OCI-LY7 (cell line): ENCODE measurements around the gene ZNF500. TPM values are rescaled to one million over a fixed set of nuclear protein-coding genes. Genes with fewer than 3 reads are reported as not detected.

Experiments used
- BruUV-seq: library from RNA; stranded (reverse); fragments of 400-500 nt; replicated peaks from 2 replicates; lab custom pipeline; 2021; lab: Mats Ljungman, UMichigan
- CTCF ChIA-PET: fragments of 300-600 bp; sonication (Branson Sonifier 250); formaldehyde crosslinking; loops from one replicate; lab custom pipeline; 2022; ENCODE audit warnings: antibody characterized with exemption; ENCODE audit not compliant: unreplicated experiment; lab: Charles Lee
- POLR2A ChIA-PET: fragments of 300-600 bp; sonication (Branson Sonifier 250); formaldehyde crosslinking; loops from one replicate; lab custom pipeline; 2022; ENCODE audit warnings: antibody characterized with exemption; lab: Charles Lee
- DNase-seq: peaks from one replicate; pipeline ENCODE4 v3.0.0-alpha.2; 2015; ENCODE audit warnings: low spot score
- H2AFZ ChIP-seq: fragments of 200-600 bp; sonication (generic), shearing (Covaris generic); 2 replicates; pipeline ENCODE4 v1.6.1; 2014; ENCODE audit warnings: mild to moderate bottlenecking, antibody characterized with exemption, low read length, moderate library complexity
- H3K27ac ChIP-seq: fragments of 200-600 bp; sonication (generic); 2 replicates; pipeline ENCODE4 v1.5.1; 2014; ENCODE audit warnings: mixed run types, low read depth, mild to moderate bottlenecking, moderate library complexity, low read length, inconsistent platforms; ENCODE audit not compliant: poor library complexity, severe bottlenecking
- H3K36me3 ChIP-seq: fragments of 200-600 bp; sonication (generic); 2 replicates; pipeline ENCODE4 v1.6.1; 2014; ENCODE audit warnings: mild to moderate bottlenecking, antibody characterized with exemption, low read length, moderate library complexity, mixed read lengths; ENCODE audit not compliant: insufficient read depth
- H3K4me1 ChIP-seq: fragments of 200-600 bp; sonication (generic); 2 replicates; pipeline ENCODE4 v1.5.1; 2014; ENCODE audit warnings: mild to moderate bottlenecking, low read length; ENCODE audit not compliant: insufficient read depth, poor library complexity, severe bottlenecking
- H3K4me2 ChIP-seq: fragments of 200-600 bp; sonication (generic); 2 replicates; pipeline ENCODE4 v1.6.1; 2014; ENCODE audit warnings: mild to moderate bottlenecking, low read length
- H3K4me3 ChIP-seq: fragments of 200-600 bp; sonication (generic); 2 replicates; pipeline ENCODE4 v1.5.1; 2014; ENCODE audit warnings: mild to moderate bottlenecking, low read depth, low read length; ENCODE audit not compliant: poor library complexity, severe bottlenecking
- H3K79me2 ChIP-seq: fragments of 200-600 bp; sonication (generic); 2 replicates; pipeline ENCODE4 v1.6.1; 2016; ENCODE audit warnings: low read depth, mild to moderate bottlenecking, low read length, moderate library complexity, mixed read lengths; ENCODE audit not compliant: insufficient read depth
- H3K9me2 ChIP-seq: fragments of 200-600 bp; sonication (generic); 2 replicates; pipeline ENCODE4 v1.6.1; 2016; ENCODE audit warnings: mild to moderate bottlenecking, low read length, mixed read lengths; ENCODE audit not compliant: insufficient read depth
- H3K9me3 ChIP-seq: fragments of 200-600 bp; sonication (generic); 2 replicates; pipeline ENCODE4 v1.6.1; 2014; ENCODE audit warnings: mild to moderate bottlenecking, mixed run types, low read length, mixed read lengths
- H4K20me1 ChIP-seq: fragments of 200-600 bp; sonication (generic); 2 replicates; pipeline ENCODE4 v1.6.1; 2014; ENCODE audit warnings: mild to moderate bottlenecking, antibody characterized with exemption, low read length, moderate library complexity, mixed read lengths; ENCODE audit not compliant: insufficient read depth
- CTCF ChIP-seq: fragments of 200-600 bp; sonication (generic); conservative IDR thresholded peaks from 2 replicates; pipeline ENCODE4 v1.5.1; 2014; ENCODE audit warnings: mild to moderate bottlenecking, antibody characterized with exemption, low read length, moderate library complexity, mixed read lengths
- EZH2phosphoT487 ChIP-seq: fragments of 200-600 bp; sonication (generic); IDR thresholded peaks from 2 replicates; pipeline ENCODE4 v1.6.1; 2018; ENCODE audit warnings: low read depth, borderline replicate concordance, mild to moderate bottlenecking, mixed run types, antibody characterized with exemption, low read length, moderate library complexity, mixed read lengths
- intact Hi-C: fragments of 100-400 bp; cut with micrococcal nuclease; formaldehyde crosslinking; loops from one replicate; pipeline ENCODE4 v1.10.0; 2022; ENCODE audit not compliant: unreplicated experiment
- total RNA-seq, 2 experiments: library from RNA; depleted of rRNA in 1 of 2; stranded (reverse); fragments of >200 nt in 1 of 2; shearing (Covaris generic) in 1 of 2; gene quantifications; 2 replicates each; pipeline ENCODE4 v1.2.3, GENCODE V29; 2014 to 2022

Gene ZNF500
- total RNA-seq, 2 experiments from 2014 or later = 16.1 to 23.9 TPM

GRCh38 chr16:4702466-4702808 is 64.5 kb downstream of the ZNF500 start:
- no peak overlapping the region for H2AFZ ChIP-seq
- H3K27ac ChIP-seq = no peak overlapping the region
- no peak for DNase-seq
- no peaks in the 10 kb centered on the region for H3K79me2 ChIP-seq
- BruUV-seq = no TSS peak
- TF ChIP-seq EZH2phosphoT487 (no peak), CTCF (no peak)
- CTCF ChIA-PET = no interaction called here
- H4K20me1 ChIP-seq = no peaks in the 10 kb centered on the region
- POLR2A ChIA-PET = interaction anchor here (0.6 kb wide), 1 partner anchor 264 kb away, joined by 3 read pairs; no protein-coding TSS in a partner anchor
- H3K4me2 ChIP-seq = no peak overlapping the region
- H3K36me3 ChIP-seq = peaks cover 57% of the 10 kb centered on the region; the same call in 1 of the 2 replicates
- no peaks in the 10 kb centered on the region for H3K9me3 ChIP-seq
- H3K9me2 ChIP-seq = no peaks in the 10 kb centered on the region
- intact Hi-C loops = no loop called here
- H3K4me3 ChIP-seq = no peak overlapping the region
- H3K4me1 ChIP-seq = no peaks in the 10 kb centered on the region

GRCh38 chr16:4701791-4702465 is 65.0 kb downstream of the ZNF500 start:
- no TSS peak for BruUV-seq
- ChIA-PET POLR2A (no interaction called here), CTCF (no interaction called here)
- intact Hi-C loops = no loop called here
- Histone ChIP-seq H3K4me3 (no peak overlapping the region), H3K36me3 (peaks cover 59% of the 10 kb centered on the region; the same call in 1 of the 2 replicates), H3K79me2 (no peaks in the 10 kb centered on the region), H3K4me1 (no peaks in the 10 kb centered on the region), H3K27ac (no peak overlapping the region), H3K4me2 (no peak overlapping the region), H3K9me2 (no peaks in the 10 kb centered on the region), H3K9me3 (no peaks in the 10 kb centered on the region), H2AFZ (no peak overlapping the region), H4K20me1 (no peaks in the 10 kb centered on the region)
- no peak for DNase-seq
- TF ChIP-seq EZH2phosphoT487 = no peak
- TF ChIP-seq CTCF = no peak

- ChIA-PET CTCF (no interaction called here), POLR2A (no interaction called here)
- no peak overlapping the region for H3K27ac ChIP-seq
- no peak overlapping the region for H2AFZ ChIP-seq
- H4K20me1 ChIP-seq = no peaks in the 10 kb centered on the region
- no peaks in the 10 kb centered on the region for H3K79me2 ChIP-seq
- H3K4me3 ChIP-seq = no peak overlapping the region
- H3K36me3 ChIP-seq = peaks cover 59% of the 10 kb centered on the region; the same call in 1 of the 2 replicates
- no TSS peak for BruUV-seq
- no peak for TF ChIP-seq EZH2phosphoT487
- no peak for TF ChIP-seq CTCF
- DNase-seq = no peak
- H3K4me1 ChIP-seq = no peaks in the 10 kb centered on the region
- no peaks in the 10 kb centered on the region for H3K9me3 ChIP-seq
- intact Hi-C loops = no loop called here
- H3K9me2 ChIP-seq = no peaks in the 10 kb centered on the region
- H3K4me2 ChIP-seq = no peak overlapping the region
Measured at GRCh38 chr16:4700997-4701743, 65.8 kb downstream of the ZNF500 start.
